Measurements from ENCODE around the gene ID2.

Gene ID2

DNA sequence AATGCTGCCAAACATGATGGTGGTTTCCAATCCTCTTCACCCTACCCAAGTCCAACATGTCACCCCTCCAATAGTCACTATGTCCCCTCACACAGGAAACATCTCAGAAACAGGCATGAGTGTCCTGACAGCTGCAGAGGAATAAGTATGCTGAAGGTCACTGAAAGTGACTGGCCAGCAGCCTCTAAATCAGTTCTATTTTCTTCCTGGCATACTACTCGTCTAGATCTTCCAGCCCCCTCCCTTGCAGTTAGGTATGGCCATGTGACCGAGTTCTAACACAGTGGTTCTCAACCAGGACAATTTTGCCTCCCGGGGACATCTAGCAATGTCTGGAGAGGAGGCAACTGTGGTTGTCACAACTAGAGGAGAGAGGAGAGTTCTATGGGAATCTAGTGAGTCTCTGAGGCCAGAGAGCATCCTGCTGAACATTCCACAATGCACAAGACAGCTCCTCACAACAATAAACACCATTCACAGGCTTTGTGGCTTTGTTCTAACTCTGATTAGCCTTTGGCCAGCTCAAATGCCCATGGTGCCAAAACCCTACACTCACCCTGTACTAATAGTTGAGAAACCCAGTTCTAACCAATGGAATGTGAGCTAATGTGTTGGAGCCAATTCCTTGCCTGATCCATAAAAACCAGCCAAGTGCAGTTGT is 12.6 kb upstream of the ID2 start:
- peak; percentile 80 for DNase-seq (ENCODE audit: low read depth)

DNA sequence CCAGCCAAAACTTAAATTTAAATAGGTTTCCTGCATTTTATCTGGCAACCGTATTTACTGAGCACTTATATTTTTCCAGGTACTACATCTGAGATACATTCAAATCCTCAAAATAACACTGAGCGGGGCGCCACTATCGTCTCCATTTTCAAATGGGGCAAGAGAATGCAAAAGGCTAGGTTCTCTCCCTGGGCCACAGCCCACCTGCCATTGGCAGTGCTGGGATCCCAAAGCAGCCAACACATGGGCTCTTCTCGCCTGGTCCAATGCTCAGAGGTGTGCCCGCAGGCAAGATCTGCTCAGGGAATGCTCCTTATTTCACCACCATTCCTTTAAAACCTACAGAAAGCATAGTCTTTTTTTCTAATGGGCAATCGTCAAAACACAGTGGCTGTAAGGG is 11.3 kb upstream of the ID2 start:
- no peak for DNase-seq (ENCODE audit: low read depth)

DNA sequence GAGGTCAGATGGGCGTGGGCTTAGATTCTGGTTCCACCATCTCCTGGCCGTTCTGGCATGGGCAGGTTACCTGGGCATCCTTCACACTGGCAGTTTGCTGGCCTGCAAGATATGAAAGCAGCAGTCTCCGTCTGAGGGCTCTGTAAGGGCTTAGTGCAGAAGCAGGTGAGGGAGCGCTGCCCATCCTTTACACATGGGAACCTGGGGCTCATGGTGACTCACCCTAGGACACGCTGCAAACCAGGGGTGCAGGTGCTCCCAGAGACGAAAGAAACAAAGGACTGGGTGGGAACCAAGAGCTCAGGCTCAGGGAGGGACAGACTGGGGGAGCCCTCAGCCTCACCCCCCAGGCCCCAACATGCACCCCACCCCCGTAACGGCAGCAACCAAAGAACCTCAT is 10.7 kb upstream of the ID2 start:
- no peak for DNase-seq (ENCODE audit: low read depth)

DNA sequence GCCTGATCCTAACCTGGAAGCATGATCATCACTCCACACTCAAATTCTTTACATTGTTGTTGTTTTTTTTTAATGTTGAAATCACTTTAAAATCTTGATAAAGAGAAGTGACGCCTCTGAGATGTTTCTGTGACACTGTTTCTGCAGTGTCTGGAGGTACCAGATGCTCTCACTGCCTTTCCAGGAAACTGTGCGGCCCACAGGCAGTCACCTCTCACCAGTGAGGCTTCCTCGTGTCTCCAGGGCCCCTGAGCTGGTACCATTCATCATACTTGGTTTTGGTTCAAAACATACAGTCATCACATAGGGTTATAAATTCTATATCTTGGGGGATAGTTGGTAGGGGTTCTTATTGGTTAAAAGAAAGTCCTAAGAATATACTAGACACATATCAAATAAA is 10.1 kb upstream of the ID2 start:
- no peak for DNase-seq (ENCODE audit: low read depth)

DNA sequence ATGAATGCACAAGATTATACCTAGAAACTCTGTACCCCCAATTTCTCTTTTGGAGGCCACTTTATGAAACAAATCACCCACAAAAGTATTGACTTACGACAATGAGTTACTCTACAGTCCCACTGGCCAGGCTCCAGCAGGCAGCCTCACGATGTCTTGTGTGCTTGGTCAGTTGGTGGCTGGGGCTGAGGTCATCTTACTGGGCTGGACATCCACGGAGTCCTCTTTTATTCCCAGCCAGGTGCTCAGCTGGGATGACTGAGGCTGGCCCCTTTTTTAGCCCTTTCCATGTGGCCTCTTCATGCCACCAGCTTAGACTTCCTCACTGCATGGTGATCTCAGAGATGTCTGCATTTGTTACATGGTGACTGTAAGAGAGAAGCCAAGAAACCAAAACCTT is 8.9 kb upstream of the ID2 start:
- DNase-seq (ENCODE audit: low read depth), result no peak

DNA sequence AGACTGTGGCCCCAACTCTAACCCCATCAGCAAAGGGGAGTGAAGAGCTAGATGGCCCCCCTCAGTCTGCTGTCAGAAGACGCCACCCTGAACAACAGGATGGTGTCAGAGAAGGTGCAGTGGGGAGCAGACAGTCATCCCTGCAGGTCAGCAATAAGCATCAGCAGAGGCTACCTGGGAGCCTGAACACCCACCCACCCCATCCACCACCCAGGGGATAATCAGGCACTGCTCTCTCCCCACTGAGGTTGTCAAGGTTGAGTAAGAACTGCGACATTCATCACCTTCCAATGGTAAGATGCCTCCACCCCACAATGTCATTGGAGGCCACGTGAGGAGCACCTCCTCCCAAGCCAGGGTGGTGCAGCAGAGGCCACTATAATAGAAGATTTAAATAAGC is 8.5 kb upstream of the ID2 start:
- DNase-seq (ENCODE audit: low read depth), result no peak

DNA sequence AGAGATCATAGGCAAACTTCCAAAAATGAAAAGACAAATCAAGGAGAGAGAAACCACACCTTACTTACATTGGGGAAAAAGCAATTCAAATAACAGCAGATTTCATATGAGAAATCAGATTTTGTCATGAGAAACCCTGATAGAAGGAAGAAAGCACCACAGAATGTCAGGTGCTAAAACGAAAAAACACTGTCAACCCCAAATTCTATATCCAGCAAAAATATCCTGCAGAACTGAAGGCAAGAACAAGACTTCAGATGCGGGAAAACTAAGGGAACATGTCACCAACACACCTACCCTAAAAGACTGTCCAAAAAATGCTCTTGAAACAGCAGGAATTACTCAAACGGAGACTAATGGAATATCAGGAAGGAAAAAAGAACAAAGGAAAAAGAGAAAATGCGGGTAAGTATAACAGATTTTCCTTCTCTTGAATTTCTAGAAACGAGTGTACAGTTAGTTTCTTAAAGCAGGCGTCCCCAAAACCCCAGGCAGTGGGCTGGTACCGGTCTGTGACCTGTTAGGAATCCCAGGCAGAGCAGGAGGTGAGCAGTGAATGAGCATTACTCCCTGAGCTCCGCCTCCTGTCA is 7.3 kb upstream of the ID2 start:
- DNase-seq (ENCODE audit: low read depth), result no peak

DNA sequence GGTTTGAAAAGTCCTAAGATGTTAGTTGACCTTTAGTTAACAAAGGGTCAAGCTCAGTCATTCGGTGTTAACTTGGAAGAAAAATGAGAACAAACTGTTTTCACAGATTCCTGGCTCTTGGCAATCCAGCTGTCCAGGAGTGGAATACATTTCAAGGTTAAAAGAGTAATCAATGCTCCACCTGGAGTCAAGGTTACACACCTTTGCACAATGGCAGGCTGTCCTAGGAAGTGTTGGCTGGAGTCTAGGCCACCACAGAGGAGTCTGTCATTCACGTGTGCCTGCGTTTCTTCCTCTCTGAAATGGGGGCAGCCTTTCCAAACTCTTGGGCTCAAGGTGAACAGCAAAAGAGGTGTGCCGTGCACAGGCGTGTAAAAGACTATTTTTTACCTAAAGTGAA is 6.3 kb upstream of the ID2 start:
- no peak for DNase-seq (ENCODE audit: low read depth)

DNA sequence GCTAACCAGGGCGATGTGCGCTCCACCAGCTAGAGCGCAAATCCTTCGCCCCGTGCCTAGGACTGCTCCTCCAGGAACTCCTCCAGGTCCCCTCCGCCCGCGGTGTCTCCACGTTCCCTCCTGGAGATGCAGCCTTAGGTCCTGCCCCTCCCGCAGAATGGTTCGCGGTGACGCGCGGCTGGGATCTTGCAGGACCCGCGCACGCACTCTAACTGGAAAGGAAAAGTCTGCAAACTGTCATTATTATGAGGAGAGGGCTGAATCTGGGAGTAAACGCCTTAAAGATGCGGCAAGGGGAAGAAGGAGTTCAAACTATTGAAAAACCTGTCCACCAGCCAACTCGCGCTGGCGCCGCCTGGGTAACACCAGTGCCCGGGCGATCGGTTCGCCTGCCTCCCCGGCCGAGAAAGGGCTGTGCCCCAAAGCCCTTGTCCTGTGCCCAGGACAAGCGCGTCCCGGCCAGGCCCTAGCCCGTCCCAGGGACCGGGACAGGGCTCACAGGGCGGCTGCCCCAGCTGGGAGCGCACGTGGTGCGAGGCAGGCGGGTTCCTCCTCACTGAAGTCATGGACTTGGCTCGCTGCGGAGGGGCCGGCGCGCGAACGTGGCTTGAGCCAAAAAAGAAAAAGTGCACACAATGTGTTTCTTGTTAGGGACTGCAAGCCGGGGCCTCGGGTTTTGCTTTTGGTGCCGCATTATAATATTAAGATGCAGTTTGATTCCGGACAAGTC is 5.5 kb upstream of the ID2 start:
- DNase-seq (ENCODE audit: low read depth), result peak; percentile 90

DNA sequence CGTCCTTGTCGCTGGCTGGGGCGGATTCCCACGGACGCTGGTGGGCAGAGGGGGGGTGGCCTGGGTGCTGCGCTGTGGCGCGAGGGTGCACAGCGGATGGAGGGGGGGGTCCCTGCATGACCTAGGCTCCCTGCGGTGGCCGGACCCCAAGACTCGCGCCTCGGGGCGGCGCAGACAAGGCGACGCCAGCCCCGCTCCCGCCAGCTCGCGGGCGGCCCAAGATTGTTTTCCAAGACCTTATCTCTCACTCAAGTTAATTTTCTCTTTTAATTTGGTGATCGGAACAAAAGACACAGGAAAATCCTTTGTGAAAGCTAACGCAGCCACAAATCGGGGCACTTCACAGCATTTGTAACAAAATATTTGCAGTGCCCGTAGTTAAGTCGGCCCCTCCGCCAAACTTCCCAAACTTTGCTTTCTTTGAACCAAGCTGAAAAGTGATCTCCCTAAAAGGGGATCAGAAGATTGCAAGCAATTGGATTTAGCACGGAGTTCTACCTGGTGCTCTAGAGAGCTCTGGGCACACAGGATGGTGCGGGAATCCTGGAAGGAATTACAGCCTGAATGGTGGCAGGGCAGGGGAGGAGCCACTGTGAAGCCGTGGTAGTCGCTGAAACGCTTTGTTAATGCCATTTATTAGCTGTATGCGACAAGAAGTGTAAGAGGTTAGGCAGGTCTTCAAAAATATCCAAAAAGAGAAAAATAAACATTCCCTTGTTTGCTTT is 4.8 kb upstream of the ID2 start:
- DNase-seq (ENCODE audit: low read depth), result no peak

DNA sequence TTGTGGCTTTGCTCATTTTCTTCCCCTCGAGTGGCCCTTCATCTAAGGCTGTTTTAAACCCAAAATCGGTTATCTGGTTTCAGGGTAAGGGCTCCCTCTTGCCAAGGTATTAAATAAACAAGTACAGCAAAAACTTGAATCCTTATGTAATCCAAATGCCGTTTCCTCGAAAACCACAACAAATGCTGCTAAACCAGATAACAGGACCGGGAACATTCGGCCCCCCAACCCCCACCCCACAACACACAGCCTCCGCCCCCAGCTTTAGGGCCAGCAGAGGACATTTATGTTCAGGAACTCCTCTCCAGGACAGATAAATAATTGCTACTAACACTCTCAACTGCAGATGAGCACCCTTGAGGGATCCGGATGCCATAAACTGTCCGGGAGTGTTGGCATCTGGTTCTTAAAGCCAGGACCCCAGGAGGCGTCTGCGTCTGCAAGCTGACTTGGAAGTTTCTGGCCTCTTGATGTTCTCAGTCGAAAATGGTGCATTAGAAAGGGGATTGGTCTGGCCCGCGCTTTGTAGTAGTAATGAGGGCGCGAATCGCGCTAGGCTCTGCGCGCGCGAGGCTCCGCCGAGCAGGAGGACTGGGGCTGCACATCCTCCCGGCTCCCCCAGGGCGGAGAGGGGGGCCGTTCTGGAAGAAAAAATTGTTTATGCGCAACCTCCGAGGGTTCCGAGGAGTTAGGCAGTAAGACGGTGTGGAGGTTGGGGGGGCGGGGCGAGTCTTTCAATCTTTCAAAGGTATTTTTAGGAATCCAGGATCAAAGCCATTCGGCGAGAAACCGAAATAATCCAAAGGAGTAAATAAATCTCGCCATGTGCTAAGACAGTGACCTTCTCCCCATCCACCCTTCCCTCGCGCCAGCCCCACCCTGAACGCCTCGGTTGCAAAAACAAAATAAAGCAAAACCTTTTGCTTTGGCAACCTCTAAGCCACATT is 3.9 kb upstream of the ID2 start:
- DNase-seq (ENCODE audit: low read depth), result peak; percentile 21

DNA sequence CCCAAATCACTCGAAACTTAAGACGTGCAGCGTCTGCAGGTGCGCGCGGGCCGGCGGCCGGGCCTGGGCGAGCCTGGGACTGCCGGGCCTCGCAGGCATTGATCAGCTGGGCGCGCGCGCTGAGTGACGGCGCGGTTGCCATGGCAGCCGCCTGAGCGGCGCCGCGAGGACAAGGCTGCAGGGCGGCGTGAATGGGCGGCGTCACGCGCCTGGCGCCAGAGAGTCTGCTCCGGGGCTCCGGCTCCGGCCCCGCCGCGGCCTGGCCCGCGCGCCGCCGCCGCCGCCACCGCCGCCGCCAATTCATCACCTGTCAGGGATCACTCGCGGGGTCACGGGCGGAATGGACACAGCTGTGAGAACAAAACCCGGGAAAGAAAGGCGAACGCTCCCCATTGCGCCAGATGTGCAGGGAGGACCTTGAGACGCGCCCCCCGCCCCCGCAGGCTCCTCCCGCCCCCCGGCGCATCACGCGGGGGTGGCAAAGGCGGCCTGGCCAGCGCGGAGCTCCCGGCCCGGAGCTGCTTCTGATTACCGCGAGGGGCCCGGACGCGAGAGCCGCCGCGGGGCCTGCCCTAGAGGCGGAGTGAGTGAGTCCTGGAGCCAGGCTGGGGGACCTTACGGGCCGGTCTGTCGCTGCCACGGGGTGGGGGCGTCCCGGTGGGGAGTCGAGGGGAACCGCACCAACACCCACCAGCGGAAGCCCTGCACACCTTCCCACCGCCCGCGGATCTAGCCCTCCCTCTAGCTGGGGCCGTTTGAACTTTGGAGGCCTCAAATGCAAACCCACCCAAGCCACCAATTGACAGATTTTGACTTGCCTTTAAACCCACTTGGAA is 2.9 kb upstream of the ID2 start:
- peak; percentile 90 for DNase-seq (ENCODE audit: low read depth)

DNA sequence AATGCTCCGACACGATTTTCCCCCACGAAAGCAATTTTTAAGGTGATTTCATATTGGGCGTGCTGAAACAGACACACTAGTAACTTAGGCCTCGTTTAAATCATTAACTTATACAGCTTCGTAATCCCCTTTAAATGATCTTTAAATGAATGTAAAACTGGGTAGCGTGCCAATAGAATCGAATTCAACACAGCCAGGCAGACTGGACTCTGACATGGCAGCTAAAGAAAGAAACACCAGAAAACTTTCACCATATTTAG is 2.4 kb upstream of the ID2 start:
- DNase-seq (ENCODE audit: low read depth), result no peak

DNA sequence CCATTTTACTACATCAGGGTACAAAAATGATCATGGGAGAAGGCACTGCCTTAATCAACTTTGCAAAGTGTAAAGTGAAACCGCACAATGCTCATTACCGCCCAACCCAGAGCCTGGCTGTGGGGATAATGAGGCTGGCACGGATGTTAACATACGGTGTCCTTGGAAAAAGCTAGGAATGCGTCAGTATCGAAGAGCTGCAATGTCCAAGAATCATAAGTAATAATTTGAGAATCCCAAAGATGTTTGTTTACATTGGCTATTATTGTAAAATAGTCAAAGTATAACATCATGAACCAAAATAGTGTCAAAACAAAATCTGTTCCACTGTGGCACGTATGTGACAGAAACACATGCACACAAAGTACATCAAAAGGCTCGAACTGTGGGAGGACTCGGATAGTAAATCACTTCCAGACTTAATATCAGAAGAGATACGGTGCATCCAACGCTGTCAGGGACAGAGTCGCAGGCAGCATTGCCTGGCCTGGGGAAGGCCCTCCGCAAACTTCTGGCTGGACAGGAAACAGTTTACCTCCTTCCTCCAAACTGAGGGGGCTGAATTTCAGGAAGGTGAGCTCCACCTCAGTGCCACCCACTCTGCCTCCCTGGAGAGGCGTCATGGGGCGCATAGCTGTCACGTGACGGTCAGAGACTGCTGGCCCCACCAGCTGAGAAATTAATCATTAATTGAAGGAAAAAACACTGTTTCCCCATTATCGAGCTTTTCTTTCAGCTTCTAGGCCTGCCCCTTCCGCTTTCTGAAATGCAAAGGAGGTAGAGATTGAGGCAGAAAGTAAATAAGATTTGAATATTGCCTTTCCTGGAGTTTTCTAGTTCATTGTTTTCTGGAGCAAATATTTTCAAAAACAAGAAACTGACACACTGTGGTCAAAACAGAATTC is 1.8 kb upstream of the ID2 start:
- peak; percentile 79 for DNase-seq (ENCODE audit: low read depth)

DNA sequence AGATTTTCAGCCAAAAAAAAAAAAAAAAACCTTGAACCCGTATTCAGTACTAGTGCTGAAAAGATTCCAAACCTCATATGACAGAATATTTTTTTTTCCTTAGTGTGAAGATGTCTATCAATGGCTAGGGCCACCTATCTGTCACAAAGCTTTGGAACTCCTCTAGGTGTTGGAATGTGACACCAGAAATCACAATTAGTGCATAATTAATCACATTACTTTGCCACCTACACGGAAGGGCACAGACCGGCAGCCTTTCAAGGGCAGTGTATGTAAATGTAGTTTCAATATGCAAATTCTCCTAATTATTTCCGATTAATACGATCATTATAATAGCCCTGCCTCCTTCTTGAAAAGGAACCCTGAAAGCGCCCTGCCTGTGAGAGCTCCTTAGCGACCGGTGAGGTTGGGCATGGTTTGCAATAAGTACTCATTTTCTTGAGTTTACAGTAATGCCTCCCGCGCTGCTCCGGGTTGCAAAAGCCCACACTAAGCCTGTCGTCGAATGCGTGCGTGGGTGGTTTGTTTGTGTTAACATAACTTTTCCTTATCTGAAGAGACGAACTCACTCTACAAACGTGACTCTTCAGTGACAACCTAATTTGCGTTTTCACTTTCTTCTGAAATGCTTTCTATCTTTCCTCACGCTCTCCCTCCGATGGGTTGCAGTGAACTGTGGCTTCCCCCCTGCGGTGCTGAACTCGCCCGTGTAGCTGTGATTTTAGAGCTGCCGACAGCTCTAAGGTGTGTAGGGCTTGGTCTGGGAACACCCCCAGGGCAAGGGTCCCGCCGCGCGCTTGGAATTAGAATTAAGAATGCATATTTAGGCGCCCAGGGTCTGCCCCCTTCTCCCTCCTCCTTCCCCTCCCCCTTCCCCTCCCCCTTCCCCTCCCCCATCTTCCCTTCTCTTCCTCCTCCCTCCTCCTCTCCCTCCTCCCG is 765 bp upstream of the ID2 start:
- DNase-seq (ENCODE audit: low read depth), result peak; percentile 80

DNA sequence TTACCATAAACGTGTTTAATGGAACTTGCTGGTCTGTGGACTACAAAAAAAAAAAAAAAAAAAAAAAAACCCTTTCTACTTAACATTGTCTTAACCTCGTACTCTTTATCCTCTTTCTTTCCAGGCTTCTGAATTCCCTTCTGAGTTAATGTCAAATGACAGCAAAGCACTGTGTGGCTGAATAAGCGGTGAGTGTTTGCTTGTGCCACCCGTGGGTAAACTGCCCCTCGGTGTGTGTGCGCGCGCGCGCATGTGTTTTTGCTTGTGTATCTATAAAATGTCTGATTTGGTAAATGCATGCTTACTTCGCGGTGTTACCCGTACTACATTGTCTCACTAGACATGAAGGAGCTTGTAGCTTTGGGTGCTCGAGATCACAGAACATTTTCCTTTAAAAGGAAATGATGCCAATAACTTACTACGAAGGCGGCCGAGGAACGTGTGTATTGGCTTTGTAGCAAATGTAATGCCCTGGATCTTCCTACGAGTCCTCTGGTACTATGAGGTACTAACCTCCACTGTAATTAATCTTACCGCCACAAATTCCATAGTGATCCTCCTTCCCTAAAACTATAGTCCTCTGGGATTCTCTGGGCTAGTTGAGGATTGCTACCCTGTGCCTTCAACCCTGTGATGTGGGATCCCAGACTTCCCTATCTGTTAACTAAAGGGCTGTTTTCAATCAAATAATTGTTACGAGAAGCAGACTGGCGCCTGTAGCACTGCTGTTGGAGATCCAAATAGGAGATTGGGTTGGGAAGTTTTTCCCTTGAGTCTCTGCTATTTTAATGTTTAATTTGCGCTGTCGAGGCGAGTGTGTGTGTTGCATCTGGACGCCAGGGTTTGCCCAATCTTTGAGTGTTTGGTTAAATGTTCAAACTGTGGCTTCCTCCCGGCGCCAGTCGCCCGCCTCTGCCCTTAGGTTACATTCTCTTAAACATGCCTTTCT is 1.1 kb downstream of the ID2 start:
- DNase-seq (ENCODE audit: low read depth), result peak; percentile 63

DNA sequence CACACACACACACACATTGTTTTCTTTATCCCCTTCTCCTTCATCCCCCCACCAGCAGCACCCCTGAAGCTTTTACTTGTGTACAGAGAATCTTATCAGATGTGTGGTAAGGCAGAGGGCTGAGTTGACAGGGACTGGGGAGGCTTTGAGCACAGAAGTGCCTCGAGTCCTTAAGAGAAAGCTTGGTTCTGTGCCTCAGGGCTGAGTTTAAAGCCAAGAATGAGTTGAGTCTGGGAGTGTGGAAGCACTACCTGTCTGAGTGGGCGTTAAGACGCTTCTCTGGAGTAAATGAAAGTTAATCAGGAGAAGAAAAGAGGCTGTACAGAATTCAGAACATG is 2.7 kb downstream of the ID2 start:
- no peak for DNase-seq (ENCODE audit: low read depth)

Data from fibroblast of gingiva (primary cell).